GM23248 (cell line): ENCODE measurements around the gene GALNS. TPM values are rescaled to one million over a fixed set of nuclear protein-coding genes. Genes with fewer than 3 reads are reported as not detected.
"Not testable (repeated sequence)": the region's sequence is repeated elsewhere in the genome, so short reads cannot be mapped to it uniquely, and the experiment has no call there.

ENCODE experiments used
- DNase-seq: peaks from one replicate; pipeline ENCODE4 v3.0.0-alpha.2; 2015
- H2AFZ ChIP-seq: fragments of 200-600 bp; sonication (generic); 2 replicates; pipeline ENCODE4 v1.6.1; 2016; ENCODE audit warnings: antibody characterized with exemption
- H3F3A ChIP-seq: fragments of 200-600 bp; sonication (generic); 2 replicates; pipeline ENCODE4 v1.6.1; 2016; ENCODE audit warnings: mild to moderate bottlenecking, antibody characterized with exemption, mixed run types; ENCODE audit not compliant: insufficient read depth
- H3K27ac ChIP-seq: fragments of 200-600 bp; sonication (generic); 2 replicates; pipeline ENCODE4 v1.5.1; 2016; ENCODE audit warnings: mild to moderate bottlenecking
- H3K27me3 ChIP-seq: fragments of 200-600 bp; sonication (generic); replicated peaks from 2 replicates; pipeline ENCODE4 v1.6.1; 2016; ENCODE audit warnings: mild to moderate bottlenecking; ENCODE audit not compliant: insufficient read depth
- H3K36me3 ChIP-seq: fragments of 200-600 bp; sonication (generic); 2 replicates; pipeline ENCODE4 v1.6.1; 2016; ENCODE audit warnings: low read depth, mild to moderate bottlenecking
- H3K4me1 ChIP-seq: fragments of 200-600 bp; sonication (generic); 2 replicates; pipeline ENCODE4 v1.6.1; 2016; ENCODE audit warnings: mild to moderate bottlenecking; ENCODE audit not compliant: insufficient read depth
- H3K4me2 ChIP-seq: fragments of 200-600 bp; sonication (generic); one replicate; pipeline ENCODE4 v1.6.1; 2016; ENCODE audit warnings: mild to moderate bottlenecking; ENCODE audit not compliant: unreplicated experiment
- H3K4me3 ChIP-seq: fragments of 200-600 bp; sonication (generic); 2 replicates; pipeline ENCODE4 v1.5.1; 2016; ENCODE audit warnings: mild to moderate bottlenecking
- H3K79me2 ChIP-seq: fragments of 200-600 bp; sonication (generic); 2 replicates; pipeline ENCODE4 v1.6.1; 2016; ENCODE audit warnings: mild to moderate bottlenecking; ENCODE audit not compliant: insufficient read depth
- H3K9ac ChIP-seq: fragments of 200-600 bp; sonication (generic); 2 replicates; pipeline ENCODE4 v1.6.1; 2016; ENCODE audit warnings: mild to moderate bottlenecking
- H3K9me2 ChIP-seq: fragments of 200-600 bp; sonication (generic); 2 replicates; pipeline ENCODE4 v1.6.1; 2016; ENCODE audit warnings: mixed run types, mild to moderate bottlenecking, moderate library complexity; ENCODE audit not compliant: insufficient read depth
- H3K9me3 ChIP-seq: fragments of 200-600 bp; sonication (generic); one replicate; pipeline ENCODE4 v1.6.1; 2017; ENCODE audit warnings: low read depth
- H4K20me1 ChIP-seq: fragments of 200-600 bp; sonication (generic); 2 replicates; pipeline ENCODE4 v1.6.0; 2016; ENCODE audit not compliant: insufficient read depth
- EZH2 ChIP-seq: fragments of 200-600 bp; sonication (generic); IDR thresholded peaks from 2 replicates; pipeline ENCODE4 v1.6.1; 2018; ENCODE audit warnings: antibody characterized with exemption, mild to moderate bottlenecking; ENCODE audit not compliant: insufficient read depth, poor library complexity, severe bottlenecking
- EZH2phosphoT487 ChIP-seq: fragments of 200-600 bp; sonication (generic); IDR thresholded peaks from 2 replicates; pipeline ENCODE4 v1.6.1; 2018; ENCODE audit warnings: antibody characterized with exemption, moderate library complexity, mild to moderate bottlenecking, low read depth; ENCODE audit not compliant: insufficient read depth
- WGBS, 2 experiments: methylation state at CpG; one replicate each; pipeline ENCODE4 v1.1.6; 2015 to 2017; ENCODE audit warnings: low lambda C conversion rate in 2 of 2, low coverage in 1 of 2; ENCODE audit errors: missing lambda C conversion rate in 2 of 2; 5-methylcytosine and 5-hydroxymethylcytosine counted together
- in situ Hi-C: fragments of 300-500 bp; cut with MboI; formaldehyde crosslinking; loops from 2 replicates; pipeline ENCODE4 v1.15.0; 2020
- polyA plus RNA-seq: library from polyadenylated mRNA; unstranded; fragments of >200 nt; fragmentation: Nextera tagmentation; extraction: Ambion mirVana; gene quantifications from 2 replicates; pipeline ENCODE4 v1.2.1, GENCODE V29; 2016
- total RNA-seq: library from RNA; depleted of rRNA; stranded (reverse); fragments of >200 nt; shearing (Covaris generic); gene quantifications from 2 replicates; pipeline ENCODE4 v1.2.3, GENCODE V29; 2014

GALNS gene
- total and polyA plus RNA-seq, 2 experiments from 2014 or later: 24.0 to 39.0 TPM

DNA sequence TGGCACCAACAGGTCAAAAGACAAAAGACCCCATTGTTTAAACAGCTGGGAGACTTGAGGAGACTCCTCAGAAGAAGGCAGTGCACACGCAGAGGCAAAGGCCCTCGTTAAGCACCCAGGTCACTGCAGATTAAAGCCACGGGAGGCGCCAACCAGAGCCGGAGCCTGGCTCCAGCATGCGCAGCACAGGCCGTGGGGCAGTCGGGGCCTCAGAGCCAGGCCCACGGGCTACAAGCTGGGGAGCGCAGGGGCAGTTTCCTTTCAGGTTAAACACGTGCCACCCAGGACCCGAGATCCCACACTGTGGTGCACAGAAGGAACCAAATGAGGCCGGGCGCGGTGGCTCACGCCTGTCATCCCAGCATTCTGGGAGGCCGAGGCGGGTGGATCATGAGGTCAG is 80.9 kb downstream of the GALNS start:
- Histone ChIP-seq H3K9ac (no peak overlapping the region), H2AFZ (no peak overlapping the region), H3K4me2 (no peak overlapping the region), H3K9me3 (no peaks in the 10 kb centered on the region), H3K79me2 (peaks cover 97% of the 10 kb centered on the region), H3K36me3 (no peaks in the 10 kb centered on the region), H3K4me1 (peaks cover 37% of the 10 kb centered on the region), H3K4me3 (no peak overlapping the region), H3K27me3 (no peaks in the 10 kb centered on the region), H4K20me1 (no peaks in the 10 kb centered on the region), H3F3A (peaks cover 4% of the 10 kb centered on the region), H3K9me2 (no peaks in the 10 kb centered on the region), H3K27ac (no peak overlapping the region)
- in situ Hi-C loops: no loop called here
- DNase-seq: no peak
- TF ChIP-seq EZH2phosphoT487 (no peak), EZH2 (no peak)
- 99 to 100% methylated on average over 18 of the region's 18 CpGs for WGBS, 2 experiments

- Histone ChIP-seq H3K27me3 (no peaks in the 10 kb centered on the region), H3K9me2 (no peaks in the 10 kb centered on the region), H2AFZ (no peak overlapping the region), H3K4me3 (no peak overlapping the region), H3K79me2 (peaks cover 97% of the 10 kb centered on the region), H3K4me1 (peaks cover 32% of the 10 kb centered on the region), H3K36me3 (no peaks in the 10 kb centered on the region), H3F3A (peaks cover 4% of the 10 kb centered on the region; the same call in 1 of the 2 replicates), H4K20me1 (no peaks in the 10 kb centered on the region), H3K4me2 (no peak overlapping the region), H3K9me3 (no peaks in the 10 kb centered on the region), H3K27ac (peak overlapping the region; percentile 98), H3K9ac (peak overlapping the region; percentile 78)
- 96 to 97% methylated on average over 32 of the region's 32 CpGs for whole genome bisulfite sequencing, 2 experiments
- no peak for DNase-seq
- in situ Hi-C loops: no loop called here
- TF ChIP-seq EZH2 (no peak), EZH2phosphoT487 (no peak)
Measured at GRCh38 chr16:88774544-88775393, 82.0 kb downstream of the GALNS start.

DNA sequence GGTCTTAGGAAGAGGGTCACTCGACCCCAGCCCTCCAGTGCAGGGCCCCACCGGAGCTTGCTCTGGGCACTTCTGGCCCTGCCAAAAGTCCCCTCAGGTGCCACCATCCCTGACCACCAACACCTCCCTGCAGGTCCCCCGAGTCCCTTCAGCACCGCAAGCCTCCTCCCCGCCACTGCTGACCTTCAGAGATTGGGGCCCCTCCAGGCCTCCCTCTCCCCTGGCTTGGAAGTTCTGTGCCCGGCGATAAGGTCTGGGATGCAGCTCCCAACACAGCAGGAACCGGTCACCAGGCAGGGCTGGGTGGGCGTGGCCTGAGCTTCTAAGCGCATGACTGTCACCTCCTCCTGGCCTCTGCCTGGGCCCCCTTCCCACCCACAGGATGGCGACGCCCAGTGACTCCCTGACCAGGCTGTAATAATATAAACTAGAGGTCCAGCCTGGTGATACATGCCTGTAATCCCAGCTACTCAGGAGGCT is 82.9 kb downstream of the GALNS start:
- no peak overlapping the region for H3K4me2 ChIP-seq
- H3F3A ChIP-seq: peaks cover 4% of the 10 kb centered on the region; the same call in 1 of the 2 replicates
- H2AFZ ChIP-seq: no peak overlapping the region
- H3K9me3 ChIP-seq: no peaks in the 10 kb centered on the region
- H3K27ac ChIP-seq: peak overlapping the region; percentile 98
- H3K9ac ChIP-seq: peak overlapping the region; percentile 78
- no peaks in the 10 kb centered on the region for H3K9me2 ChIP-seq
- in situ Hi-C loops: no loop called here
- H4K20me1 ChIP-seq: no peaks in the 10 kb centered on the region
- no peak overlapping the region for H3K4me3 ChIP-seq
- TF ChIP-seq EZH2 (no peak), EZH2phosphoT487 (no peak)
- peaks cover 32% of the 10 kb centered on the region for H3K4me1 ChIP-seq
- 57 to 59% methylated on average over 11 to 12 of the region's 12 CpGs for WGBS, 2 experiments
- peak; percentile 94 for DNase-seq
- no peaks in the 10 kb centered on the region for H3K36me3 ChIP-seq
- no peaks in the 10 kb centered on the region for H3K27me3 ChIP-seq
- H3K79me2 ChIP-seq: peaks cover 97% of the 10 kb centered on the region

DNA sequence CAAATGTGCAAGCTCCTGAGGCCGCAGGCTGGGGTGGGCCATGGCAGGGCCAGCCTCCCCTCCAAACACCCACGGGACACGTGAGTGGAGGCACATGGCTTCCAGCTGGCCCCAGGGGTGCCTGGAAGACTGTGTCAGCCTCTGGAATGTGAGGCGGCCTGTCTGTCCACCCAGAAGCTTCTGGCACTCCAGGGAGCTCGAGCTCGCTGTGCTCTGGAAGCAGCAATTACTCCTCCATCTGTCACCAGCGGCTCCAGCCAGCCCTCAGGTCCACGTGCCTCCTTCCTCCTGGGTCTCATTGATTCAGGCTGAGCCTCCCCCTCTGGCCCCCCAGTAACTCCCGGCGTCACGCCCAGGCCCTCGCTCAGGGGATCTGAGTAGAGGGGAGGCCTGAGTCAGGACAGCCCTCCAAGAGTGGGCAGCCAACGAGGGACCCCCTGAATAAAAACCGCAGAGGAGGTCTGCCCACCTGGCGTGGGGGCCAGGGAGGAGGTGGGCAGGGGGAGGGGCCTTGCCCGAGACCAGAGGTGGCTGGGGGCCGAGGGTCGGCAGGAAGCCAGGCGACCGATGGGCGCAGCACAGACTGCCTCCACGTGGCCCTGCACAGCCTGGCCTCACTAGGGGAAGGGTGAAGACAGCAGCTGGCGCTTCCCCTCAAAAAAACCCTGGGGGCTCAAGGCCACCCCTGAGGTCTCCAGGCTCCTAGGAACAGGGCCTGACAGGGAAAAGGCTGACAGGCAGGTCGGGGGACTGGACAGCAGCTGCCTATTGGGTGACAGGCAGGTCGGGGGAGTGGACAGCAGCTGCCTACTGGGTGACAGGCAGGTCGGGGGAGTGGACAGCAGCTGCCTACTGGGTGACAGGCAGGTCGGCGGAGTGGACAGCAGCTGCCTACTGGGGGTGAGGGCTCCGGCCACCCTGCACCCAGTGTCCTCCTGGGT is 83.6 kb downstream of the GALNS start:
- Histone ChIP-seq H3K36me3 (no peaks in the 10 kb centered on the region), H3K27me3 (no peaks in the 10 kb centered on the region), H3K9me2 (no peaks in the 10 kb centered on the region), H3K27ac (peak overlapping the region; percentile 98), H4K20me1 (no peaks in the 10 kb centered on the region), H3K79me2 (peaks cover 97% of the 10 kb centered on the region), H3K4me1 (peaks cover 35% of the 10 kb centered on the region), H3F3A (peaks cover 4% of the 10 kb centered on the region; the same call in 1 of the 2 replicates), H3K9me3 (no peaks in the 10 kb centered on the region), H3K4me2 (peak overlapping the region; percentile 37), H3K9ac (peak overlapping the region; percentile 78), H2AFZ (no peak overlapping the region), H3K4me3 (peak overlapping the region; percentile 52)
- TF ChIP-seq EZH2: no peak
- no peak for TF ChIP-seq EZH2phosphoT487
- in situ Hi-C loops: no loop called here
- 13 to 22% methylated on average over 18 to 29 of the region's 29 CpGs for WGBS, 2 experiments
- peak; percentile 99 for DNase-seq

DNA sequence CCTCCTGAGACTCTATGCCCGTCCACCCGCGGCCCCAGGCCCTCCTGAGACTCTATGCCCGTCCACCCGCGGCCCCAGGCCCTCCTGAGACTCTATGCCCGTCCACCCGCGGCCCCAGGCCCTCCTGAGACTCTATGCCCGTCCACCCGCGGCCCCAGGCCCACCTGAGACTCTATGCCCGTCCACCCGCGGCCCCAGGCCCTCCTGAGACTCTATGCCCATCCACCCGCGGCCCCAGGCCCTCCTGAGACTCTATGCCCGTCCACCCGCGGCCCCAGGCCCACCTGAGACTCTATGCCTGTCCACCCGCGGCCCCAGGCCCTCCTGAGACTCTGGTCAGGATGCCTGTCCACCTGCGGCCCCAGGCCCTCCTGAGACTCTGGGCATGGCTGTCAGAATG is 85.0 kb downstream of the GALNS start:
- H3K27me3 ChIP-seq, DNase-seq, H3K4me3 ChIP-seq, H3K4me2 ChIP-seq, H3K36me3 ChIP-seq, H2AFZ ChIP-seq, H3K9me3 ChIP-seq, H3F3A ChIP-seq, H4K20me1 ChIP-seq, in situ Hi-C loops, H3K9me2 ChIP-seq: not testable (repeated sequence)
- Histone ChIP-seq H3K9ac (peak overlapping the region; percentile 78; the same call in 1 of the 2 replicates), H3K79me2 (peaks cover 97% of the 10 kb centered on the region), H3K27ac (peak overlapping the region; percentile 98), H3K4me1 (peaks cover 42% of the 10 kb centered on the region)
- 92 to 100% methylated on average over 1 to 13 of the region's 23 CpGs for WGBS, 2 experiments
